Activated naive CD4-positive, alpha-beta T cell treated with anti-CD3 and anti-CD28 coated beads for 36 hours (primary cell): ENCODE measurements around the gene PBX4. TPM values are rescaled to one million over a fixed set of nuclear protein-coding genes. Genes with fewer than 3 reads are reported as not detected.

Experiments
- CTCF ChIA-PET: fragments of 350-600 bp; sonication (Branson Sonifier 250); formaldehyde crosslinking; loops from one replicate; lab custom pipeline; 2021; ENCODE audit warnings: antibody characterized with exemption; lab: Charles Lee
- DNase-seq: peaks from one replicate; pipeline ENCODE4 v3.0.0-alpha.2; 2020
- H3K27ac Mint-ChIP-seq: one replicate; pipeline ENCODE4 v1.8.0; 2021; ENCODE audit warnings: mild to moderate bottlenecking, mixed read lengths
- H3K27me3 Mint-ChIP-seq: one replicate; pipeline ENCODE4 v1.8.0; 2021; ENCODE audit warnings: low read depth, mixed read lengths
- H3K36me3 Mint-ChIP-seq: one replicate; pipeline ENCODE4 v1.8.0; 2021; ENCODE audit warnings: low read depth, mixed read lengths
- H3K4me1 Mint-ChIP-seq: one replicate; pipeline ENCODE4 v1.8.0; 2021; ENCODE audit warnings: low read depth, mixed read lengths
- H3K4me3 Mint-ChIP-seq: one replicate; pipeline ENCODE4 v1.8.0; 2021; ENCODE audit warnings: mild to moderate bottlenecking, moderate library complexity, mixed read lengths
- H3K9me3 Mint-ChIP-seq: one replicate; pipeline ENCODE4 v1.8.0; 2021; ENCODE audit warnings: mixed read lengths
- intact Hi-C: fragments of 100-400 bp; cut with micrococcal nuclease; formaldehyde crosslinking; loops from one replicate; pipeline ENCODE4 v1.15.1; 2023
- total RNA-seq, 2 experiments: library from RNA; stranded (reverse); gene quantifications; one replicate each; pipeline ENCODE4 v1.2.3, GENCODE V29; 2021

PBX4 gene
- total RNA-seq, 2 experiments from 2014 or later, result 13.5 to 17.5 TPM

DNA sequence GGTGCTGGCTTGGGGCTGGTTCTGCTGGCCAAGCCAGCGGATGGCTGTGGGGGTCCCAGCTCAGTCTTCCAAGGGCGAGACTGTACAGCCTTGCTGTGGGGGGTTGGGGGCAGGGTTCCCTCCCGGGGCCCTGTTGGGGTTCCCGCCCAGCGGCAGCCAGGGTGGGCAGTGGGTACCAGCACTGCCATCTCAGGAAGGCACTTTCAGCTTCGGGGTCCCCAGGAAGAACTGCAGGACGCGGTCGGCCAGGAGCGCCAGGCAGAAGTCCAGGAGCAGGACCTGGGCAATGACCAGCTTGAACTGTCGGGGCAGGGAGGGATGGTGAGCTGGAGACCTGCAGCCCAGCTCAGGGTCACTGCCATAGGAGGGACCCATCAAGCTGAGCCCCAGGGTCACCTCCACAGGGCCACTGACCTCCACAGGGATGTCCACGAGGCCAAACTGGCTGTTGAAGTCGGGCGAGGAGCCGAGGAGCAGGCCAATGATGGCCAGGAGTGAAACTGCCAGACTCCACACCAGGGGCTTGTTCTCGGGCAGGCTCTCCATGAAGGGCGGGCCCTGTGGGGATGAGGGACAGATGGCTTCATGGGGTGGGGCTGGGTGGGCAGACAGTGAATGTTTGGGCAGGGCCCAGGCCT is 26.9 kb upstream of the PBX4 start:
- DNase-seq, result no peak
- Mint-ChIP-seq H3K27ac (no peak overlapping the region), H3K4me3 (no peak overlapping the region), H3K4me1 (peaks cover 12% of the 10 kb centered on the region), H3K36me3 (peaks cover 22% of the 10 kb centered on the region), H3K9me3 (no peaks in the 10 kb centered on the region), H3K27me3 (no peaks in the 10 kb centered on the region)
- CTCF ChIA-PET, result interaction anchor here (0.6 to 3.7 kb wide), 2 partner anchors 77 to 114 kb away, joined by 3 to 46 read pairs; partner anchors contain the start of gene YJEFN3
- intact Hi-C loops, result no loop called here

DNA sequence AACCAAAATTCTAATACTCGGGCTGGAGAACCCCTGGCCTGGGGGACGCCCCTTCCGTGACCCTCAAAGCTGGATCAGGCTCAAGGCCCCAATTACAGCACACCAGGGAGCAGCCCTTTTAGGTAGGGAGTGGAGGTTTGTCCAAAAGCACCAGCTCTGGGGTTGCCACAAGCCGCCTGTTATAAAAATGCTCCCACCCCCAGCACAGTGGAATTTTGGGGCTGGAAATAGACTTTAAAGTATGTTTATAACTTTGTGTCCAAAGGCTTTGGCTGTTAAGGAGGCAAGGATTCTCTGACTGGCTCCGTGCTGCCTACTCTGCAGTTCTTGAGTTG is 25.5 kb upstream of the PBX4 start:
- H3K9me3 Mint-ChIP-seq, result no peaks in the 10 kb centered on the region
- DNase-seq, result no peak
- H3K27ac Mint-ChIP-seq, result peak overlapping the region; percentile 98
- H3K36me3 Mint-ChIP-seq, result peaks cover 16% of the 10 kb centered on the region
- peaks cover 12% of the 10 kb centered on the region for H3K4me1 Mint-ChIP-seq
- intact Hi-C loops, result loop anchor here (5.0 kb wide), 1 partner anchor 127 kb away; the partner anchor contains the start of genes NDUFA13 and TSSK6
- CTCF ChIA-PET, result interaction anchor here (0.7 to 3.7 kb wide), 18 partner anchors 9 to 402 kb away, joined by 3 to 46 read pairs (median 4); partner anchors contain the start of gene YJEFN3
- H3K27me3 Mint-ChIP-seq, result no peaks in the 10 kb centered on the region
- H3K4me3 Mint-ChIP-seq, result peak overlapping the region; percentile 92

DNA sequence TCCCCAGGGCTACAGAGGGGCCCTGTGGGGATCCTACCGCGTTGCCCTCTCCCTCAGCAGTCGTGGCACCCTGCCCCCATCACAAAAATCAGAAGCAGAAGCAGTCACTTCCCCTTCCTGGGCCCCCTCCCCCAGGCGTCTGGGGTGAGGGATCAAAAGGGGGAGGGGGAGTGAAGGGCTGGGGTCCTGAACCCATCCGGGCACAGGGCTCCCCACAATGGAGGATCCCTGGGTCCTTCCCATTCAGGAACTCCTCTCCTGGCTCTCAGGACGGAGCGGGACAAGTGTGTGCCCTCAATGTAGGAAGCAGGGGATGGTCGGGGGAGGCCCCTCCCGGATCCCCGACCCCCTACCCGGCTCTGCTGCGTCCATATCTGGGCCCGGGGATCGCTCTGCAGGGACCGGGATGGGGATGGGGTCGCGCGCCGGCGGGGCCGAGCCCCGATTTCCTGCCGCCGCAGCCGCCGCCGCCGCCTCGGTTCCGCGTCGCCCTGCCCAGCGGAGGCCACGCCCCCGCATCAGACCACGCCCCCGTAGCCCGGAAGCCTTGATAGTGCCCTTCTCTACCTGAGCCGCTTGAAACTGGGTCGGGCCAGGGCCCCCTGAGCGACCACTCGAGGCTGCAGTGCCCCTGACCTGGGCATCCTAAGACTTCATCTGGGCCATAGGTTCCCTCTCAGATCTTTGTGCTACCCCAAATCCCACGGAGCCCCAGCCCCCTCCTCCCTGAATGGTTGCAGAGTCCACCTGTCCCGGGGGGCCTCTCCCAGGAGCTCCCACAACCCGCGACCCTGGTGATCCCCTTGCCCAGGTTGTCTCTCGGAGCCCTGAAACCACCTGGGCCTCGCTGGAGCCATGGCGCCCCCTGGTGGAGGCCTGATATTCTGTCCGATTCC is 24.9 kb upstream of the PBX4 start, which contains the start of gene GMIP:
TSS of gene GMIP (minus strand) at position 500 of the 896 bp plus-strand sequence. CDS start at position 372, 128 bp downstream.
- Mint-ChIP-seq H3K9me3 (no peaks in the 10 kb centered on the region), H3K36me3 (peaks cover 17% of the 10 kb centered on the region), H3K27ac (peak within 1 kb of the TSS; percentile 98), H3K4me3 (peak within 1 kb of the TSS; percentile 92), H3K4me1 (peaks cover 12% of the 10 kb centered on the region), H3K27me3 (no peaks in the 10 kb centered on the region)
- CTCF ChIA-PET, result interaction anchor here (0.6 to 3.7 kb wide), 21 partner anchors 9 to 317 kb away, joined by 3 to 46 read pairs (median 4); partner anchors contain the start of gene YJEFN3
- DNase-seq, result peak; percentile 91
- intact Hi-C loops, result loop anchor here (1.0 to 5.0 kb wide), 9 partner anchors 15 to 497 kb away; partner anchors contain the start of genes ATP13A1, LPAR2, NDUFA13 and TSSK6

DNA sequence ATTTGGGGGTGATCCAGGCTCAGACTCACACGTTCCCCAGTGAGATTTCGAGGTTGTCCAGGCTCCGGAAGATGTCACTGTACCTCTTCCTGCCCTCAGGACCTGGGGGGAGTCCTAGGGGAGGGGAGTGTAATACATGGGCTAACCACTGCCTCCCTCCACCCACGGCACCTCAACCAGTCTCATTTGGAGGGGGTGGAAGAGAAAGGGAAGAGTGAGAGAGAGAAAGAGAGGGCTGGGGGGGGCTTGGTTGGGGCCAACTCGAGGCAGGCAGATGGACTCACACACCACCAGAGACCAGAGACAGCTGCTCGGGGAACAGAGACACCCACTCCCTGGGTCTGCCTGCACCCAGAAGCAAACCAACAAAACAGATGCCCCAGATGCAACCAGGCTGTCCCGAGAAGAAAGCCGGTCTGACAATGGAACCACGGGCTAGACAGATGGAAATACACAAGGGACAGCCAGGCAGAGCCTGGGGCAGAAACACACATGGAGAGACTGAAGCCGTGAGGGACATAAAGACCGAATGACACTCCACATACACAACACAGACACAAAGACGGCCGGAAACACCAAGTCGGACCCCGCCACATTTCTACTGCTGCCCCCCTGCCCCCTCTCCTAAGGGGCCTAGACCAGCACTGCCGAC is 24.1 kb upstream of the PBX4 start:
- Mint-ChIP-seq H3K4me1 (peaks cover 12% of the 10 kb centered on the region), H3K27me3 (no peaks in the 10 kb centered on the region), H3K9me3 (no peaks in the 10 kb centered on the region), H3K36me3 (peaks cover 14% of the 10 kb centered on the region), H3K4me3 (peak overlapping the region; percentile 92), H3K27ac (peak overlapping the region; percentile 98)
- CTCF ChIA-PET, result interaction anchor here (0.7 to 1.5 kb wide), 2 partner anchors 81 to 110 kb away, joined by 3 to 4 read pairs; no protein-coding TSS in a partner anchor
- DNase-seq, result peak; percentile 60
- intact Hi-C loops, result loop anchor here (1.0 to 5.0 kb wide), 9 partner anchors 14 to 496 kb away; partner anchors contain the start of genes ATP13A1, LPAR2, NDUFA13 and TSSK6

DNA sequence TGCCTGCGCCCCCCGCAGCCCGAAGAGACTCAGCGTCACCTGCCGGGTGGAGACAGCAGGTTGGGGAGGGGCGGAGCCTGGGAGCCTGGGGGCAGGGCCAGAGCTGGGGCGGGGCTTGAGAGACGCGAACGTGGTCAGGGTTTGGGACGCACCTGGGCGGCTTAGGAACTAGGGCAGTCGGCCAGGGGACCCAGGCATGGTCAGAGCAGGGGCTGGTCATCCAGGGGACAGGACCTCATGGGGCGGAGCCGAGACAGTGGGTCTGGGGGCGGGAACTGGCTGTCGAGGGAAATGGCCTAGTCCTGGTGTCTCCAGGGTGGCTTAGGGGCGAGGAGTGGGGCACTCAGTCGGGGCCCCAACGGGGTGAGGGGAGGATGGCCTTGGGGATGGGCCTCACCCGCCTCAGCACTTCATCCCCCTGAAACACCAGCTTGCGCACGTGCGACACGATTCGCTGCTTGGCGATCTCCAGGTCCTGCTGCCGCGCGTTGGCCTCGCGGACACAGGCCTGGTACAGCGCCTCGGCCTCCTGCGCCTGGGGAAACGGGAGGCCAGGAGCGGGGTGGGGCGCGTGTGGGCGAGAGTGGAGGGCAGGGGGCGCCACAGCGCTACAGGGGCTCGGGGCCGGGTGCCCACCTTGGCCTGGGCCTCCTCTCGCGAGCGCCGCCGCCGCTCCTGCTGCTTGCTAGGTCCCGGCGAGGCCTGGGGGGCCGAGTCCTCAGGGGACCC is 19.2 kb upstream of the PBX4 start:
- Mint-ChIP-seq H3K4me1 (peaks cover 9% of the 10 kb centered on the region), H3K9me3 (no peaks in the 10 kb centered on the region), H3K36me3 (peaks cover 31% of the 10 kb centered on the region), H3K27ac (no peak overlapping the region), H3K27me3 (no peaks in the 10 kb centered on the region), H3K4me3 (no peak overlapping the region)
- intact Hi-C loops, result no loop called here
- CTCF ChIA-PET, result interaction anchor here (0.7 kb wide), 1 partner anchor 47 kb away, joined by 3 read pairs; no protein-coding TSS in a partner anchor
- DNase-seq, result no peak

DNA sequence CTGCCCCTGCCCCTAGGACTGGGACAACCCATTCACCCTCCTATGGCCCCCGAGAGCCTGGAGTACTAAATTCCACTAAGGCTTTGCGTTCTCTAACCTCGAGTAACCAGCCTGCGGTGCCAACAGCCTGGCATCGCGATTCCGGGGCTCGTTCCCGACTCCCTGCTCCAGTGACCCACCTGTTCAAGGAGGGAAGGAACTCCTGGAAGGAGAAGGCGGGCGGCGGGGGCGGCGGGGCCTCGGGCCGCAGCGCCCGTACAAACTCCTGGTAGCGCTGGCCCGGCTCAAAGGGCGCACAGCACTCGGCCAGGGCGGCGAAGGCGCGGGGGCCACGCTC is 18.7 kb upstream of the PBX4 start:
- intact Hi-C loops, result no loop called here
- H3K36me3 Mint-ChIP-seq, result peaks cover 29% of the 10 kb centered on the region
- H3K9me3 Mint-ChIP-seq, result no peaks in the 10 kb centered on the region
- H3K4me3 Mint-ChIP-seq, result no peak overlapping the region
- no peak overlapping the region for H3K27ac Mint-ChIP-seq
- peaks cover 5% of the 10 kb centered on the region for H3K4me1 Mint-ChIP-seq
- no peaks in the 10 kb centered on the region for H3K27me3 Mint-ChIP-seq
- no peak for DNase-seq
- CTCF ChIA-PET, result interaction anchor here (0.7 kb wide), 1 partner anchor 46 kb away, joined by 3 read pairs; no protein-coding TSS in a partner anchor

DNA sequence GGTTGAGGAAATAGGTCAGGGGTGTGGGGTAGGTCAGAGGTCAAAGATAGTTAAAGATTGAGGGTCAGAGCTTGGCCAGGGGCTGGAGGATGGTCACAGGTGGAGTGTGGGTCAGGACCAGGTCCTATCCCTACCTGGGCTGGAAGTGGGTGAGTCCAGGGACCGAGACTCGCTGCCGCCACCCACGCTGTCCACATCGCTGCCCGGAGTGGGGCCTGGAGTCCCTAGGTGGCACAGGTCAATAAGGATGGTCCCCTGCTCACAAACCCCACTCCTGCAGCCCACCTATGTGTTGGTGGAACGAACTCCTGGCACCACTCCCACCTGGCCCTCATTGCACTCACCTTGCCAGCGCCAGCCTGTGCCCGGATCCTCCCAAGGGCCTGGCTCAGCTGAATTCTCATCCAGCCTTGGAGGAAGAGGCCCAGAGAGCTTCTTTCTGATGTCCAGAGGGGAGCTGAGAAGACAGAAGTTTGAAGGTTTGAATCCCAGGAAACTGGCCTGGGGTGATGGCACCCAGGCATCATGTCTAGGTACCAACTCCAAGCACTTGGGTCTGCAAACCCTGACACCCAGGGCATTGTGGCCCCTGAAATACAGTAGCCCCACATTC is 18.2 kb upstream of the PBX4 start:
- Mint-ChIP-seq H3K9me3 (no peaks in the 10 kb centered on the region), H3K36me3 (peaks cover 26% of the 10 kb centered on the region), H3K4me3 (no peak overlapping the region), H3K27me3 (no peaks in the 10 kb centered on the region), H3K4me1 (peaks cover 2% of the 10 kb centered on the region), H3K27ac (no peak overlapping the region)
- no peak for DNase-seq
- intact Hi-C loops, result no loop called here
- CTCF ChIA-PET, result interaction anchor here (0.7 kb wide), 1 partner anchor 82 kb away, joined by 3 read pairs; no protein-coding TSS in a partner anchor

DNA sequence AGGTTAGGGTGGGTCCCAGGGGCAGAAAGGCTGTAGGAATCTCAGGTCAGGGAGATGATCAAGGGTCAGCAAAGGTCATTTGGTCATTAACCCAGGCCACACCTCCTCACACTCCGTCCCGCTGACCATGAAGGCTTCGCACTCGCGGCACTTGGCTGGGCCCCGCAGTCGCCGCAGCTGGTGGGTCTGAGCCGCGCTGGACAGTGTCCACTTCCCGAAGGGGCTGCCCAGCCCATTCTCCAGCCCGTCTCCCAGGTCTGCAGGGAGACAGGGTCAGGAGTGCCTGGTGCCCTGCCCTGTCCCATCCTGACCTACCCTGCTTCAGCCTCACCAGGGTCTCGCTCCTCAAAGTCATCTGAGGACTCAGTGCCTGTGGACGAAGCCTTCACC is 16.8 kb upstream of the PBX4 start:
- Mint-ChIP-seq H3K9me3 (no peaks in the 10 kb centered on the region), H3K36me3 (peaks cover 33% of the 10 kb centered on the region), H3K4me3 (no peak overlapping the region), H3K27me3 (no peaks in the 10 kb centered on the region), H3K27ac (peak overlapping the region; percentile 20), H3K4me1 (peaks cover 2% of the 10 kb centered on the region)
- intact Hi-C loops, result no loop called here
- CTCF ChIA-PET, result interaction anchor here (0.7 to 1.3 kb wide), 2 partner anchors 104 to 129 kb away, joined by 4 to 5 read pairs; no protein-coding TSS in a partner anchor
- no peak for DNase-seq

DNA sequence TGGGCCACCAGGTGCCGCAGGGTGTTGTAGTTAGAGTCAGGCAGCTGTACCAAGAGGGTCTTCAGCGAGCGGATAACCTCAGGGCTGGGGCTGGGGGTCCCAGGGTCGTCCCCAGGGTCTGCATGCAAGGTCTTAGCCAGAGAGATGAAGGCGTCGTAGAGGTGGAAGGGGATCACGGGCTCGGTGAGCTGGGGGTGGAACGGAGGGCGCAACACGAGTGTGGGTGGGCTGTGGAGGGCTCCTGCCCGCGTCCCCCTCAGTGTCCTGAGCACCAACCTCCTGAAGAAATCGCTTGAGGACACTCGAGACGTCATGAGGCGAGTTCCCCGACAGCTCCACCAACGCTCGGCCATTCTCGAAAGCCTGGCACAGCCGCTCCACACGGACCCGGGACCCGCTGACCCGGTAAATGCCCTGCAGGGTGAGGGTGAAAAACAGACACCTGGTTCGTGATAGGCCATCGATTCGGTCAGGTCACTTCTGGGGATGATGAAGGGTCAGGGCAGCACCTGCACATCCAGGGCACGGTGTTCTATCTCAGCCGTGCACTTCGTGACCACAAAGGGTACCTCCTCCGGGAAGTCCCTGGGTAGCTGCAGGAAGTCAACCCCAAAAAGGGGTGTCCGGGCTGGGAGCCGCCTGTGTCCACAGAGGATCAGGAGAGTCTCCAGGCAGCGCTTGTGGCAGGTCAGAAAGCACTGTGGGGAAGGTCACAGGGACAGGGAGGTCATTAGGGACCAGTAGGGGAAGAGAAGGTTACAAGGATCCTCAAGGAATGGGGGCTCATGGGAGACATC is 16.2 kb upstream of the PBX4 start:
- Mint-ChIP-seq H3K27me3 (no peaks in the 10 kb centered on the region), H3K9me3 (no peaks in the 10 kb centered on the region), H3K27ac (no peak overlapping the region), H3K36me3 (peaks cover 33% of the 10 kb centered on the region), H3K4me1 (peaks cover 2% of the 10 kb centered on the region), H3K4me3 (no peak overlapping the region)
- CTCF ChIA-PET, result interaction anchor here (1.1 to 1.3 kb wide), 2 partner anchors 9 to 103 kb away, joined by 4 to 5 read pairs; partner anchors contain the start of gene GMIP
- intact Hi-C loops, result no loop called here
- no peak for DNase-seq

DNA sequence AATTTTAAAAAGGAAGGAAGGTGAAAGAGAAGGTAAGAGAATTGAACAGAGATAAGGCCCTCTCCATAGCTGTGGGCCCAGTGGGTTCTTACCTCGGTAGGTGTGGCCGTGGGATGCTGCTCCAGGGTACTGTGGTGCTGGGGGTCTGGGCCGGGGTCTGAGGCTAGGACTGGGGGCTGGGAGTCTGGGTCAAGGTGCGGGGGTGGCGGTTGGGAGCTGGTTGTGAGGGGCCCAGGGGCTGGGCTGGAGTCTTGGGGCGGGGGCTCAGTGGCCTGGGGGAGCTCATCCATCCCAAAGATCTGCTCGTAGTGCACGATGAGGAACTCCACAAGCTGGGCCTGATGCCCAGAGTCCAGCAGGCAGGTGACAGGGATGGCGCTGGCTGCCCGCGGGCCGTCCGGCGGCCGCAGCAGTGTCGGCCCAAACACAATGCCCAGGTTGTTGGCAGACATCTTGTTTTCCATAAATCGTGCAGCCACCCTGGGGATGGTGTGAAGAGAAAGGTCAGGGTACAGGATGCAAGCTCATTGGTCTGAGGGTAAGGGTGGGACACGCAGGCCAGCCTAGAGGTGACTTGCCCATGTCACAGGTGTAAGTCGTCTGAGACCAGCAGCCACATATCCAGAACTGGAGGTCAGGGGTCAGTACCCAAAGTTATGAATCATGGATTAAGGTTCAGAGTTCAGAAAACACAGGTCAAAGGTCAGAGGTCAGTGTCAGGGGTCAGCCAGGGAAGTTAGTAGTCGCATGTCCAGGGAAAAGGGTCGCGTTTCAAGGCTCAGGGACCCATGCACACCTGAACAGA is 15.4 kb upstream of the PBX4 start:
- Mint-ChIP-seq H3K4me3 (no peak overlapping the region), H3K4me1 (peaks cover 2% of the 10 kb centered on the region), H3K36me3 (peaks cover 33% of the 10 kb centered on the region), H3K9me3 (no peaks in the 10 kb centered on the region), H3K27ac (peak overlapping the region; percentile 53), H3K27me3 (no peaks in the 10 kb centered on the region)
- CTCF ChIA-PET, result interaction anchor here (1.1 kb wide), 1 partner anchor 10 kb away, joined by 4 read pairs; the partner anchor contains the start of gene GMIP
- no peak for DNase-seq
- intact Hi-C loops, result no loop called here
